ENCODE data around the gene FRYL. TPM values are rescaled to one million over a fixed set of nuclear protein-coding genes. Genes with fewer than 3 reads are reported as not detected.

FRYL gene
- total and polyA plus RNA-seq, 2 donors (not counting 1 experiment from before 2014, with no cell fraction given): 20.3 to 61.4 TPM

GRCh38 chr4:48653217-48654014 lies 126.7 kb downstream of the FRYL start:
- H3K9me3 ChIP-seq (ENCODE audit: control insufficient read depth, insufficient read depth, low read depth, low read length): no peaks in the 10 kb centered on the region
- peak; percentile 80 to 85 for DNase-seq (ENCODE audit: low read depth in 2 of 2)
- H3K27me3 ChIP-seq (ENCODE audit: control insufficient read depth, insufficient read depth, low read length): no peaks in the 10 kb centered on the region
- H3K9ac ChIP-seq (ENCODE audit: insufficient read depth, low read length): no peak overlapping the region
- no peaks in the 10 kb centered on the region for H3K79me2 ChIP-seq (ENCODE audit: control insufficient read depth, insufficient read depth, low read length)
- peaks cover 4% of the 10 kb centered on the region for H3K4me1 ChIP-seq (ENCODE audit: control insufficient read depth, extremely low read depth, insufficient read depth, low read length)
- H3K36me3 ChIP-seq (ENCODE audit: control insufficient read depth, insufficient read depth, low read length): no peaks in the 10 kb centered on the region
- H2AFZ ChIP-seq (ENCODE audit: low read length): no peak overlapping the region
- H3K4me2 ChIP-seq (ENCODE audit: extremely low read depth, insufficient read depth, low read length): peak overlapping the region; percentile 82
- no peak for TF ChIP-seq CTCF (conservative IDR thresholded peaks at IDR 0.05 in 1 of 2, IDR thresholded peaks at IDR 0.05 in 1 of 2; ENCODE audit: low read depth in 1 of 2, low read length in 2 of 2)
- no peak for TF ChIP-seq EZH2 (IDR thresholded peaks at IDR 0.05; ENCODE audit: low read length, missing control alignments)
- H4K20me1 ChIP-seq (ENCODE audit: control insufficient read depth, extremely low read depth, insufficient read depth, low read length): no peaks in the 10 kb centered on the region
- H3K27ac ChIP-seq (ENCODE audit: insufficient read depth, low read length): no peak overlapping the region
- peak overlapping the region in 1 of 4 experiments; percentile 28 for H3K4me3 ChIP-seq (replicated peaks in 1 of 4; ENCODE audit: control extremely low read depth in 1 of 4, insufficient read depth in 1 of 4, low read depth in 3 of 4, low read length in 4 of 4)

GRCh38 chr4:48651914-48652313 lies 128.2 kb downstream of the FRYL start:
- DNase-seq (ENCODE audit: low read depth in 2 of 2): peak in 1 of 2 donors; percentile 32
- Histone ChIP-seq H3K9ac (ENCODE audit: insufficient read depth, low read length) (no peak overlapping the region), H4K20me1 (ENCODE audit: control insufficient read depth, extremely low read depth, insufficient read depth, low read length) (no peaks in the 10 kb centered on the region)

GRCh38 chr4:48649505-48649904 lies 130.6 kb downstream of the FRYL start:
- Histone ChIP-seq H3K4me3 (replicated peaks in 1 of 4; ENCODE audit: control extremely low read depth in 1 of 4, insufficient read depth in 1 of 4, low read depth in 3 of 4, low read length in 4 of 4) (no peak overlapping the region), H3K27me3 (ENCODE audit: control insufficient read depth, insufficient read depth, low read length) (no peaks in the 10 kb centered on the region), H3K9ac (ENCODE audit: insufficient read depth, low read length) (no peak overlapping the region), H3K4me1 (ENCODE audit: control insufficient read depth, extremely low read depth, insufficient read depth, low read length) (peaks cover 4% of the 10 kb centered on the region), H3K4me2 (ENCODE audit: extremely low read depth, insufficient read depth, low read length) (no peak overlapping the region), H4K20me1 (ENCODE audit: control insufficient read depth, extremely low read depth, insufficient read depth, low read length) (no peaks in the 10 kb centered on the region), H3K9me3 (ENCODE audit: control insufficient read depth, insufficient read depth, low read depth, low read length) (no peaks in the 10 kb centered on the region), H2AFZ (ENCODE audit: low read length) (no peak overlapping the region), H3K36me3 (ENCODE audit: control insufficient read depth, insufficient read depth, low read length) (no peaks in the 10 kb centered on the region), H3K79me2 (ENCODE audit: control insufficient read depth, insufficient read depth, low read length) (no peaks in the 10 kb centered on the region), H3K27ac (ENCODE audit: insufficient read depth, low read length) (no peak overlapping the region)
- TF ChIP-seq CTCF (conservative IDR thresholded peaks at IDR 0.05 in 1 of 2, IDR thresholded peaks at IDR 0.05 in 1 of 2; ENCODE audit: low read depth in 1 of 2, low read length in 2 of 2): no peak
- TF ChIP-seq EZH2 (IDR thresholded peaks at IDR 0.05; ENCODE audit: low read length, missing control alignments): no peak
- no peak for DNase-seq (ENCODE audit: low read depth in 2 of 2)

More at GRCh38 chr4:48651914-48652313, 128.2 kb downstream of the FRYL start:
- no peak overlapping the region for H3K4me2 ChIP-seq (ENCODE audit: extremely low read depth, insufficient read depth, low read length)
- peaks cover 4% of the 10 kb centered on the region for H3K4me1 ChIP-seq (ENCODE audit: control insufficient read depth, extremely low read depth, insufficient read depth, low read length)
- TF ChIP-seq CTCF (conservative IDR thresholded peaks at IDR 0.05 in 1 of 2, IDR thresholded peaks at IDR 0.05 in 1 of 2; ENCODE audit: low read depth in 1 of 2, low read length in 2 of 2): no peak
- TF ChIP-seq EZH2 (IDR thresholded peaks at IDR 0.05; ENCODE audit: low read length, missing control alignments): no peak
- no peak overlapping the region for H3K27ac ChIP-seq (ENCODE audit: insufficient read depth, low read length)
- H2AFZ ChIP-seq (ENCODE audit: low read length): no peak overlapping the region
- H3K9me3 ChIP-seq (ENCODE audit: control insufficient read depth, insufficient read depth, low read depth, low read length): no peaks in the 10 kb centered on the region
- H3K27me3 ChIP-seq (ENCODE audit: control insufficient read depth, insufficient read depth, low read length): no peaks in the 10 kb centered on the region
- no peaks in the 10 kb centered on the region for H3K36me3 ChIP-seq (ENCODE audit: control insufficient read depth, insufficient read depth, low read length)
- H3K4me3 ChIP-seq (replicated peaks in 1 of 4; ENCODE audit: control extremely low read depth in 1 of 4, insufficient read depth in 1 of 4, low read depth in 3 of 4, low read length in 4 of 4): no peak overlapping the region
- H3K79me2 ChIP-seq (ENCODE audit: control insufficient read depth, insufficient read depth, low read length): no peaks in the 10 kb centered on the region

Measured in fibroblast of lung (primary cell).